Stimulated activated naive CD8-positive, alpha-beta T cell treated with anti-CD3 and anti-CD28 coated beads, Interleukin-15, Interleukin-2, amounts not matched to agents 100 ng/mL and 50 ng/mL, for 24 hours (primary cell): ENCODE results near the gene FASN.

Source experiments
- H3K27ac Mint-ChIP-seq: one replicate; pipeline ENCODE4 v1.8.0; 2021; ENCODE audit warnings: mild to moderate bottlenecking, mixed read lengths
- H3K27me3 Mint-ChIP-seq: one replicate; pipeline ENCODE4 v1.8.0; 2021; ENCODE audit warnings: mixed read lengths
- H3K36me3 Mint-ChIP-seq: one replicate; pipeline ENCODE4 v1.8.0; 2021; ENCODE audit warnings: low read depth, mixed read lengths
- H3K4me1 Mint-ChIP-seq: one replicate; pipeline ENCODE4 v1.8.0; 2021; ENCODE audit warnings: low read depth, mixed read lengths
- H3K4me3 Mint-ChIP-seq: one replicate; pipeline ENCODE4 v1.8.0; 2021; ENCODE audit warnings: mild to moderate bottlenecking, mixed read lengths
- H3K9me3 Mint-ChIP-seq: one replicate; pipeline ENCODE4 v1.8.0; 2021; ENCODE audit warnings: mixed read lengths

The FASN gene

DNA sequence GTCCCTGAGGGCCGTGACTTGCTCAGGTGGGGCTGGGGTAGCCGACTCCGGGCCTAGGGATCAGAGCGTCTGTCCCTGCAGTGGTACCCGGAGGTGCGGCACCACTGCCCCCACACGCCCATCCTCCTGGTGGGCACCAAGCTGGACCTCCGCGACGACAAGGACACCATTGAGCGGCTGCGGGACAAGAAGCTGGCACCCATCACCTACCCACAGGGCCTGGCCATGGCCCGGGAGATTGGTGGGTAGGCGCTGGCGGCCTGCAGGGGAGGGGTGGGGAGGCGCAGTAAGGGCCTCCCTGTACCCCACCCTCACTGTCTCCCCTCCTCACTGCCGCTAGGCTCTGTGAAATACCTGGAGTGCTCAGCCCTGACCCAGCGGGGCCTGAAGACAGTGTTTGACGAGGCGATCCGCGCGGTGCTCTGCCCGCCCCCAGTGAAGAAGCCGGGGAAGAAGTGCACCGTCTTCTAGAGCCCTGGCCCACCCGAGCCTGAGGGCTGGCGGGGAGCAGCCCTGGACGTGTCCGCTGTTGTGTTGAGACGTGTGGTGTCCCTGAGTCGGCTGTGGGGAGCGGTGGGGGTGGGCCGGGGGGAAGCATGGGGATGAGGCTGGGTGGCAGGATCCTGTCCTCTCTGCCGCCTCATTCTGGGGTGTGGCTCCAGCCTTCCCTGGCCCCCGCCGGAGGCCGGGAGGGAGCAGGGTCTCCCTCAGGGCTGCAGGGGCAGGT, 64.5 kb downstream of the FASN start:
- Mint-ChIP-seq H3K4me1 (peaks cover 22% of the 10 kb centered on the region), H3K27me3 (no peaks in the 10 kb centered on the region), H3K4me3 (no peak overlapping the region), H3K27ac (no peak overlapping the region), H3K36me3 (no peaks in the 10 kb centered on the region), H3K9me3 (no peaks in the 10 kb centered on the region)

DNA sequence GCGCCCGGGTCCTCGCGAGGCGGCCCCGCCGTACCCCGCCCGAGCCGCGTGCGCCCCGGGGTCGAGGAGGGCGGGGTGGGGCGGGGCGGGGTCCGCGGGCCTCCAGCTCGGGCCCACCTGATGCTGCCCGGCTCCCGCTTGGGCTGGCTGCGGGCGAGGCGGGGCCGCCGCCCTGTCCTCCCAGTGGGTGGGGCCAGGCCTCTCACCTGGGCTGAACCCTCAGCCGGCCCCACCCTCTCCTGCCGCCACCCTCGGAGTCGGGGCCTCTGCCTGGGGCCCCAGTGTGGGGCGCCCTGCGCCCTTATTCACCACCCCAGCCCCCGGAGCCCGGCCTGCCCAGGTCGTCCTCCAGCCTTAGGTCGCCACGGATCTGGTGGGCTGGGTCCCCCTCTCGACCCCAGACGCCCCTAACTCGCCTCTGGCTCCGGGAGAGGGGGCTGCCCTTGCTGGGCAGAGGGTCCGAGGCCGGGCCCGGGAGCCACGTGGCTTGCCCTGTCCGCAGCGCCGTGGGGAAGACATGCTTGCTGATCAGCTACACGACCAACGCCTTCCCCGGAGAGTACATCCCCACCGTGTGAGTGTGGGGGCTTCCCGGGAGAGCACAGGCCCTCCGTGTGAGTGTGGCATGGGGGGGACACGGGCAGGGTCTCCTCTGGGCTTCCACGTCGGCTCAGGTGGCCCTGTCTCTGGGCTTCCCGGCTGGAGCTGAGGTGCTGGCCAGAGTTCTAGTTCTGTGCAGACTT, 66.0 kb downstream of the FASN start:
- peaks cover 15% of the 10 kb centered on the region for H3K4me1 Mint-ChIP-seq
- no peaks in the 10 kb centered on the region for H3K36me3 Mint-ChIP-seq
- no peak overlapping the region for H3K27ac Mint-ChIP-seq
- no peaks in the 10 kb centered on the region for H3K27me3 Mint-ChIP-seq
- H3K9me3 Mint-ChIP-seq = no peaks in the 10 kb centered on the region
- peak overlapping the region; percentile 58 for H3K4me3 Mint-ChIP-seq

DNA sequence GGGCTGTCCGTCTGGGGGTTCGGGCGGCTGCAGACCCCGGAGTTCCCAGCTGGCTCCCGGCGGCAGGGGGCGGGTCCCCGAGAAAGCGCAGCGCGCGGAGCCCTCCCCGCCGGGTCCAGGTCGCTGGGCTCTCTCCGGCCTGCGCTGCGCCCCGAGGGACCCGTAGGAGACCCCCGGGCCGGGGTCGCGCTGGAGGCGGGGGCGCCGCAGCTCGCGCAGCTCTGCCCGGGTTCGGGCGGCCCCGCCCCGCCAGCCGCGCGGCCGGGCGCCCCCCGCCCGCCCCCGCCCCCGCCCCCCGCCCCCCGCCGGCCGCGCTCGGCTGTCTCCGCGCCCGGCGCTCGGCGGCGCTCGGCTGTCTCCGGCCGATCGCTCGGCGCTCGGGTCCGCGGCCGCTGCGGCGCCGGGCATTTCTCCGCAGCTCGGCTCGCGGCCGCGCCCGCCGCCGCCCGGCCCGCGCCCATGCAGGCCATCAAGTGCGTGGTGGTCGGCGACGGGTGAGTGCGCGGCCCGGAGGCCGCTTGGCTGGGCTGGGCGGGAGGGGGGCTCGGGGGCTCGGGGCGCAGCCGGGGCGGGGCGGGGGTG, 66.6 kb downstream of the FASN start, which contains the start of gene RAC3:
RAC3 (plus strand) TSS at position 376 of the 582 bp plus-strand sequence; CDS start at position 460, 84 bp downstream.
- no peaks in the 10 kb centered on the region for H3K9me3 Mint-ChIP-seq
- H3K27me3 Mint-ChIP-seq = no peaks in the 10 kb centered on the region
- peak within 1 kb of the TSS; percentile 72 for H3K4me3 Mint-ChIP-seq
- H3K4me1 Mint-ChIP-seq = peaks cover 15% of the 10 kb centered on the region
- no peak within 1 kb of the TSS for H3K27ac Mint-ChIP-seq
- no peaks in the 10 kb centered on the region for H3K36me3 Mint-ChIP-seq

DNA sequence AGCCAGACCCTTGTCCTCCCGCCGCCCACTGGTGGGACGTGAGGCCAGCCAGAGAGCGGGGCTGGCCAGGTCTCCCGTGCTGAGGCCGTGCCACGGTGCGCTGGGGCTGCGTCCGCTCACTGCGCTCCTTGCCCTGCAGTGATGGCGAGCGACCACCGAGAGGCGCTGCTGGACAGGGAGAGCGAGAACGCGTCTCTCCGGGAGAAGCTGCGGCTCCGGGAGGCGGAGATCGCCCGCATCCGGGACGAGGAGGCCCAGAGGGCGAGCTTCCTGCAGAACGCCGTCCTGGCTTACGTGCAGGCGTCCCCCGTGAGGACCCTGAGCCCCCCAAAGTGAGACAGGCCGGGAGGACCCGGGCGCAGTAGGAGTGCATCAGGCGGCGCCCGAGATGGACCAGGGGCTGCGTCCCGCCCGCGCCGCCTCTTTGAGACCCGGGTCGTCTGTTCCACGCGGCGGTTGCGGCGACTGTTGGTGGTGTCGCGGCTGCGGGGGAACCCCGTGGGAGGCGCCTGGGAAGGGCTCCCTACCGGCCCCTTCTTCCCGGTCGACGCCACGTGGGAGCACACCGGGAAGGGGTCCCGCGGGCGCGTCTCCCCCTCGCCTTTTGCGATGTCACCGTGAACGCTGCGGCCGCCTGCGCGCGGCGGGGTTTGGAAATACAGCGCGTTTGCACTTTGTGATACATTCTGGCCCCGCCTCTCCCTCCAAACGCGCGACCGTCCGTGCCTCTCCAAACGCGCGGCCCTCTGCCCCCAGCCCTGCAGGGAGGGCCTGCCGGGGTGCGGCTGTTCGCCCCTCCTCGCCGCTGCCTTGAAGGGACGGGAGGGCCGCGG, 67.3 kb downstream of the FASN start:
- Mint-ChIP-seq H3K4me1 (peaks cover 15% of the 10 kb centered on the region), H3K27me3 (no peaks in the 10 kb centered on the region), H3K27ac (no peak overlapping the region), H3K4me3 (peak overlapping the region; percentile 72), H3K36me3 (no peaks in the 10 kb centered on the region), H3K9me3 (no peaks in the 10 kb centered on the region)

DNA sequence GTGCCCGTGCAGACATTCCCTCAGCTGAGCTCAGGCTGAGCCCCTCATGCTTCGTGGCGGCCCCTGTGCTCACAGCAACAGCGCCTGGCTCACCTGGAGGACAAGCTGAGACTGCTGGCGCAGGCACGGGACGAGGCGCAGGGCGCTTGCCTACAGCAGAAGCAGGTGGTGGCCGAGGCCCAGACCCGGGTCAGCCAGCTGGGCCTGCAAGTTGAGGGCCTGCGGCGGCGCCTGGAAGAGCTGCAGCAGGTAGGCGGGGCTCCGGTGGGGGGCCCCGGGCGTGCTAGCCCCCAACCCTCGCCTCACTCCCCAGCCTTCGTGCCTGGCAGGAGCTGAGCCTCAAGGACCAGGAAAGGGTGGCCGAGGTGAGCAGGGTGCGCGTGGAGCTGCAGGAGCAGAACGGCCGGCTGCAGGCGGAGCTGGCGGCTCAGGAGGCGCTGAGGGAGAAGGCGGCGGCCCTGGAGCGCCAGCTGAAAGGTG, 68.0 kb downstream of the FASN start:
- Mint-ChIP-seq H3K36me3 (no peaks in the 10 kb centered on the region), H3K9me3 (no peaks in the 10 kb centered on the region), H3K27ac (no peak overlapping the region), H3K4me3 (no peak overlapping the region), H3K4me1 (peaks cover 10% of the 10 kb centered on the region), H3K27me3 (no peaks in the 10 kb centered on the region)

DNA sequence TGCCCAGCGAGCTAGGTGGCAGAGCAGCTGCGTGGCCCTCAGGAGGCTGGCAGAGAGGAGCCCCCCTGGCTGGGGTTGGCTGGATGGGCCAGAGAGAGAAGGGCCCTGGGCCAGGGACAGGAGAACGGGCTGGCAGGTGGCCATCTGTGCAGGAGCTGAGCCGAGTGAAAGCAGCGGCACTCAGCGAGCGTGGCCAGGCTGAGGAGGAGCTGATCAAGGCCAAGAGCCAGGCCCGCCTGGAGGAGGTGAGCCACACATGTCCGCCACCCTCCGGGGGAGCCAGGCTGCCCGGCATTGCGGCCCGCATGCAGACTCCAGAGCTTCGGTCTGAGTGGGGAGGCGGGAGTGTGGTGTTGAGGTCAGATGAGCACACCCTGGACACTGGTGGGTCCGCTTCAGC, 68.6 kb downstream of the FASN start:
- Mint-ChIP-seq H3K27ac (no peak overlapping the region), H3K9me3 (no peaks in the 10 kb centered on the region), H3K4me3 (no peak overlapping the region), H3K36me3 (no peaks in the 10 kb centered on the region), H3K4me1 (peaks cover 8% of the 10 kb centered on the region), H3K27me3 (no peaks in the 10 kb centered on the region)

DNA sequence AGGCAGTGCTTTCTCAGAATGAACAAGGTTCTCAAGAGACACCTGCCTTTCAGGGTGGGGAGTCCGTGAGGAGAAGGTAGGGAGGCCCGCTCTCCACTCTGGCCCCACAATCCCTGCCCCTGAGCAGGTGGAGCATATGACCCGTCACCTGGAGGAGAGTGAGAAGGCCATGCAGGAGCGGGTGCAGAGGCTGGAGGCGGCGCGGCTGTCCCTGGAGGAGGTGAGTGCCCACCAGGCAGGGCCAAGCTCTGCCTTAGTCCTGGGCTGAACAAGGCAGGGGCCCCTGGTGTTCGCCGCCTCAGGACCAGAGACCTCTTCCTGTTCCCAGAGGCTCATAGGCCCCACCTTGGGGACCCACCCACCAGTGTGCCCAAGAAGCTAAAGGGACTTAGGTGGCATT, 69.1 kb downstream of the FASN start:
- H3K9me3 Mint-ChIP-seq = no peaks in the 10 kb centered on the region
- H3K27ac Mint-ChIP-seq = no peak overlapping the region
- H3K27me3 Mint-ChIP-seq = no peaks in the 10 kb centered on the region
- no peak overlapping the region for H3K4me3 Mint-ChIP-seq
- H3K36me3 Mint-ChIP-seq = no peaks in the 10 kb centered on the region
- peaks cover 12% of the 10 kb centered on the region for H3K4me1 Mint-ChIP-seq
